HL-60 (cell line): Measurements from ENCODE around the gene KPTN.

Experiments used
- GABPA ChIP-seq: IDR thresholded peaks from 2 replicates; pipeline ENCODE4 v1.6.1; 2012; ENCODE audit warnings: low read depth
- POLR2AphosphoS5 ChIP-seq: IDR thresholded peaks from 2 replicates; pipeline ENCODE4 v1.6.1; 2012; ENCODE audit warnings: low read depth
- SPI1 ChIP-seq: IDR thresholded peaks from 2 replicates; pipeline ENCODE4 v1.6.1; 2012; ENCODE audit warnings: low read depth, mild to moderate bottlenecking, borderline replicate concordance
- TF ChIP-seq, protein P1 (sequence below): IDR thresholded peaks from 2 replicates; pipeline ENCODE4 v1.6.1; 2012; ENCODE audit warnings: low read depth; ENCODE audit not compliant: insufficient replicate concordance
- TF ChIP-seq, protein P2 (sequence below): IDR thresholded peaks from one replicate; pipeline ENCODE4 v1.5.1; 2011; ENCODE audit warnings: low read length, control low read depth, inconsistent platforms; ENCODE audit not compliant: insufficient read depth

DNA sequence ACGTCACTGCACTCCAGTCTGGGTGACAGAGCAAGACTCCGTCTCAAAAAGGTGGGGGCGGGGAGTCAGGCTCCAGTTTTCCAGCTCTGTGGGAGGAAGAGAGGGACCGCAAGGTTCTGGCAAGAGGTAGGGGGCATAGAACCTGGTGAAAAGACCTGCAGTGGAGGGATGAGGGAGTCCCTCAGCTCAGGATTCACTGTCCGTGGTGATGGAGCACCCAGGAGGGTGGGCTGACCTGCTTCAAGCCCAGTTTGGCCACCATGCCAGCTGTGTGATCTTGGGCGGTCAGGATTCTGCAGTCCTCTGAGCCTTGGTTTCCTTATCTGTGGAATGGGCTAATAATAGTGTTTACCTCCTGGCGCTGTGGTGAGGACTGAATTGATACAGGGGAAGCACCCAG is 33.5 kb downstream of the KPTN start:
- TF ChIP-seq, protein P1, sequence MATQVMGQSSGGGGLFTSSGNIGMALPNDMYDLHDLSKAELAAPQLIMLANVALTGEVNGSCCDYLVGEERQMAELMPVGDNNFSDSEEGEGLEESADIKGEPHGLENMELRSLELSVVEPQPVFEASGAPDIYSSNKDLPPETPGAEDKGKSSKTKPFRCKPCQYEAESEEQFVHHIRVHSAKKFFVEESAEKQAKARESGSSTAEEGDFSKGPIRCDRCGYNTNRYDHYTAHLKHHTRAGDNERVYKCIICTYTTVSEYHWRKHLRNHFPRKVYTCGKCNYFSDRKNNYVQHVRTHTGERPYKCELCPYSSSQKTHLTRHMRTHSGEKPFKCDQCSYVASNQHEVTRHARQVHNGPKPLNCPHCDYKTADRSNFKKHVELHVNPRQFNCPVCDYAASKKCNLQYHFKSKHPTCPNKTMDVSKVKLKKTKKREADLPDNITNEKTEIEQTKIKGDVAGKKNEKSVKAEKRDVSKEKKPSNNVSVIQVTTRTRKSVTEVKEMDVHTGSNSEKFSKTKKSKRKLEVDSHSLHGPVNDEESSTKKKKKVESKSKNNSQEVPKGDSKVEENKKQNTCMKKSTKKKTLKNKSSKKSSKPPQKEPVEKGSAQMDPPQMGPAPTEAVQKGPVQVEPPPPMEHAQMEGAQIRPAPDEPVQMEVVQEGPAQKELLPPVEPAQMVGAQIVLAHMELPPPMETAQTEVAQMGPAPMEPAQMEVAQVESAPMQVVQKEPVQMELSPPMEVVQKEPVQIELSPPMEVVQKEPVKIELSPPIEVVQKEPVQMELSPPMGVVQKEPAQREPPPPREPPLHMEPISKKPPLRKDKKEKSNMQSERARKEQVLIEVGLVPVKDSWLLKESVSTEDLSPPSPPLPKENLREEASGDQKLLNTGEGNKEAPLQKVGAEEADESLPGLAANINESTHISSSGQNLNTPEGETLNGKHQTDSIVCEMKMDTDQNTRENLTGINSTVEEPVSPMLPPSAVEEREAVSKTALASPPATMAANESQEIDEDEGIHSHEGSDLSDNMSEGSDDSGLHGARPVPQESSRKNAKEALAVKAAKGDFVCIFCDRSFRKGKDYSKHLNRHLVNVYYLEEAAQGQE = peak; percentile 69
- TF ChIP-seq, protein P2, sequence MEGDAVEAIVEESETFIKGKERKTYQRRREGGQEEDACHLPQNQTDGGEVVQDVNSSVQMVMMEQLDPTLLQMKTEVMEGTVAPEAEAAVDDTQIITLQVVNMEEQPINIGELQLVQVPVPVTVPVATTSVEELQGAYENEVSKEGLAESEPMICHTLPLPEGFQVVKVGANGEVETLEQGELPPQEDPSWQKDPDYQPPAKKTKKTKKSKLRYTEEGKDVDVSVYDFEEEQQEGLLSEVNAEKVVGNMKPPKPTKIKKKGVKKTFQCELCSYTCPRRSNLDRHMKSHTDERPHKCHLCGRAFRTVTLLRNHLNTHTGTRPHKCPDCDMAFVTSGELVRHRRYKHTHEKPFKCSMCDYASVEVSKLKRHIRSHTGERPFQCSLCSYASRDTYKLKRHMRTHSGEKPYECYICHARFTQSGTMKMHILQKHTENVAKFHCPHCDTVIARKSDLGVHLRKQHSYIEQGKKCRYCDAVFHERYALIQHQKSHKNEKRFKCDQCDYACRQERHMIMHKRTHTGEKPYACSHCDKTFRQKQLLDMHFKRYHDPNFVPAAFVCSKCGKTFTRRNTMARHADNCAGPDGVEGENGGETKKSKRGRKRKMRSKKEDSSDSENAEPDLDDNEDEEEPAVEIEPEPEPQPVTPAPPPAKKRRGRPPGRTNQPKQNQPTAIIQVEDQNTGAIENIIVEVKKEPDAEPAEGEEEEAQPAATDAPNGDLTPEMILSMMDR = no peak
- TF ChIP-seq POLR2AphosphoS5 (no peak), GABPA (no peak), SPI1 (no peak)
